ENCODE results near the gene STPG3. TPM values are rescaled to one million over a fixed set of nuclear protein-coding genes. Genes with fewer than 3 reads are reported as not detected.

The STPG3 gene
- not detected in 2 replicates for polyA plus RNA-seq (2012; rRNA removed)
- not detected in 2 replicates for polyA plus RNA-seq (2012; cell fraction: cytosol; rRNA removed)
- not detected in 2 replicates for polyA plus RNA-seq (2012; cell fraction: nucleus; rRNA removed)

DNA sequence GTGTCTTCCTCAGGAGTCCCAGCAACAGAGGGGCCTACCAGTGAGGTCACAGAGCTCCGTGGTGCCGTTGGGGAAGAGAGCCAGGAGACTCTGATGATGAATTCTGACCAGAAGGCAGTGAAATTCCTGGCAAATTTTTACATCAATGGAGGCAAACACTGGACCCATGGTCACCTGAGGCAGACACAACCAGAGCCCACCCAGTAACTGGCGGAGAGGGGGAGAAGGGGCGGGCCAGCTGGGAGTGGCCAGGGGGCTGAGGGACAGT lies at the start of gene STPG3:
Gene STPG3 (plus strand): TSS at position 93 of the 268 bp plus-strand sequence. CDS start 1 bp downstream, at position 94.
- CTCF ChIA-PET = interaction anchor here (1.1 to 8.2 kb wide), 4 partner anchors 11 to 222 kb away, joined by 3 to 38 read pairs (median 6); partner anchors contain the start of gene NRARP
- DNase-seq = no peak
- POLR2A ChIA-PET = interaction anchor here (1.9 kb wide), 1 partner anchor 10 kb away, joined by 11 read pairs; the partner anchor contains the start of gene TUBB4B
- no peak within 1 kb of the TSS for H2AFZ ChIP-seq (ENCODE audit: low read depth)
- no peaks in the 10 kb centered on the region for H3F3A ChIP-seq (replicated peaks; ENCODE audit: insufficient read depth)
- H3K79me2 ChIP-seq (ENCODE audit: insufficient read depth) = peaks cover 9% of the 10 kb centered on the region
- H3K4me2 ChIP-seq = no peak within 1 kb of the TSS
- TF ChIP-seq, protein P1, sequence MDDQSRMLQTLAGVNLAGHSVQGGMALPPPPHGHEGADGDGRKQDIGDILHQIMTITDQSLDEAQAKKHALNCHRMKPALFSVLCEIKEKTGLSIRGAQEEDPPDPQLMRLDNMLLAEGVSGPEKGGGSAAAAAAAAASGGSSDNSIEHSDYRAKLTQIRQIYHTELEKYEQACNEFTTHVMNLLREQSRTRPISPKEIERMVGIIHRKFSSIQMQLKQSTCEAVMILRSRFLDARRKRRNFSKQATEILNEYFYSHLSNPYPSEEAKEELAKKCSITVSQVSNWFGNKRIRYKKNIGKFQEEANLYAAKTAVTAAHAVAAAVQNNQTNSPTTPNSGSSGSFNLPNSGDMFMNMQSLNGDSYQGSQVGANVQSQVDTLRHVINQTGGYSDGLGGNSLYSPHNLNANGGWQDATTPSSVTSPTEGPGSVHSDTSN (IDR thresholded peaks at IDR 0.05) = no peak
- TF ChIP-seq, protein P2, sequence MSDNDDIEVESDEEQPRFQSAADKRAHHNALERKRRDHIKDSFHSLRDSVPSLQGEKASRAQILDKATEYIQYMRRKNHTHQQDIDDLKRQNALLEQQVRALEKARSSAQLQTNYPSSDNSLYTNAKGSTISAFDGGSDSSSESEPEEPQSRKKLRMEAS (IDR thresholded peaks at IDR 0.05; ENCODE audit: low read depth) = no peak
- TF ChIP-seq EP300 (IDR thresholded peaks at IDR 0.05; ENCODE audit: borderline replicate concordance in 1 of 2, low read depth in 1 of 2, low read length in 1 of 2) = no peak
- no peak for TF ChIP-seq TCF12 (IDR thresholded peaks at IDR 0.05)
- TF ChIP-seq TAF1 (IDR thresholded peaks at IDR 0.05; ENCODE audit: borderline replicate concordance, low read depth, low read length) = no peak
- TF ChIP-seq JUND (IDR thresholded peaks at IDR 0.05) = no peak
- TF ChIP-seq RCOR1 (IDR thresholded peaks at IDR 0.05; ENCODE audit: low read length) = no peak
- TF ChIP-seq NRF1 (IDR thresholded peaks at IDR 0.05; ENCODE audit: low read depth, low read length) = no peak
- TF ChIP-seq, protein P3, sequence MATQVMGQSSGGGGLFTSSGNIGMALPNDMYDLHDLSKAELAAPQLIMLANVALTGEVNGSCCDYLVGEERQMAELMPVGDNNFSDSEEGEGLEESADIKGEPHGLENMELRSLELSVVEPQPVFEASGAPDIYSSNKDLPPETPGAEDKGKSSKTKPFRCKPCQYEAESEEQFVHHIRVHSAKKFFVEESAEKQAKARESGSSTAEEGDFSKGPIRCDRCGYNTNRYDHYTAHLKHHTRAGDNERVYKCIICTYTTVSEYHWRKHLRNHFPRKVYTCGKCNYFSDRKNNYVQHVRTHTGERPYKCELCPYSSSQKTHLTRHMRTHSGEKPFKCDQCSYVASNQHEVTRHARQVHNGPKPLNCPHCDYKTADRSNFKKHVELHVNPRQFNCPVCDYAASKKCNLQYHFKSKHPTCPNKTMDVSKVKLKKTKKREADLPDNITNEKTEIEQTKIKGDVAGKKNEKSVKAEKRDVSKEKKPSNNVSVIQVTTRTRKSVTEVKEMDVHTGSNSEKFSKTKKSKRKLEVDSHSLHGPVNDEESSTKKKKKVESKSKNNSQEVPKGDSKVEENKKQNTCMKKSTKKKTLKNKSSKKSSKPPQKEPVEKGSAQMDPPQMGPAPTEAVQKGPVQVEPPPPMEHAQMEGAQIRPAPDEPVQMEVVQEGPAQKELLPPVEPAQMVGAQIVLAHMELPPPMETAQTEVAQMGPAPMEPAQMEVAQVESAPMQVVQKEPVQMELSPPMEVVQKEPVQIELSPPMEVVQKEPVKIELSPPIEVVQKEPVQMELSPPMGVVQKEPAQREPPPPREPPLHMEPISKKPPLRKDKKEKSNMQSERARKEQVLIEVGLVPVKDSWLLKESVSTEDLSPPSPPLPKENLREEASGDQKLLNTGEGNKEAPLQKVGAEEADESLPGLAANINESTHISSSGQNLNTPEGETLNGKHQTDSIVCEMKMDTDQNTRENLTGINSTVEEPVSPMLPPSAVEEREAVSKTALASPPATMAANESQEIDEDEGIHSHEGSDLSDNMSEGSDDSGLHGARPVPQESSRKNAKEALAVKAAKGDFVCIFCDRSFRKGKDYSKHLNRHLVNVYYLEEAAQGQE (IDR thresholded peaks at IDR 0.05; ENCODE audit: low read depth, low read length) = no peak
- TF ChIP-seq, protein P4, sequence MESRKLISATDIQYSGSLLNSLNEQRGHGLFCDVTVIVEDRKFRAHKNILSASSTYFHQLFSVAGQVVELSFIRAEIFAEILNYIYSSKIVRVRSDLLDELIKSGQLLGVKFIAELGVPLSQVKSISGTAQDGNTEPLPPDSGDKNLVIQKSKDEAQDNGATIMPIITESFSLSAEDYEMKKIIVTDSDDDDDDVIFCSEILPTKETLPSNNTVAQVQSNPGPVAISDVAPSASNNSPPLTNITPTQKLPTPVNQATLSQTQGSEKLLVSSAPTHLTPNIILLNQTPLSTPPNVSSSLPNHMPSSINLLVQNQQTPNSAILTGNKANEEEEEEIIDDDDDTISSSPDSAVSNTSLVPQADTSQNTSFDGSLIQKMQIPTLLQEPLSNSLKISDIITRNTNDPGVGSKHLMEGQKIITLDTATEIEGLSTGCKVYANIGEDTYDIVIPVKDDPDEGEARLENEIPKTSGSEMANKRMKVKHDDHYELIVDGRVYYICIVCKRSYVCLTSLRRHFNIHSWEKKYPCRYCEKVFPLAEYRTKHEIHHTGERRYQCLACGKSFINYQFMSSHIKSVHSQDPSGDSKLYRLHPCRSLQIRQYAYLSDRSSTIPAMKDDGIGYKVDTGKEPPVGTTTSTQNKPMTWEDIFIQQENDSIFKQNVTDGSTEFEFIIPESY (IDR thresholded peaks at IDR 0.05; ENCODE audit: borderline replicate concordance, low read depth) = no peak
- no peak for TF ChIP-seq RFX5 (IDR thresholded peaks at IDR 0.05; ENCODE audit: low read length)
- no peak for TF ChIP-seq SIN3A (IDR thresholded peaks at IDR 0.05; ENCODE audit: borderline replicate concordance, low read depth, low read length)
- TF ChIP-seq, protein P5, sequence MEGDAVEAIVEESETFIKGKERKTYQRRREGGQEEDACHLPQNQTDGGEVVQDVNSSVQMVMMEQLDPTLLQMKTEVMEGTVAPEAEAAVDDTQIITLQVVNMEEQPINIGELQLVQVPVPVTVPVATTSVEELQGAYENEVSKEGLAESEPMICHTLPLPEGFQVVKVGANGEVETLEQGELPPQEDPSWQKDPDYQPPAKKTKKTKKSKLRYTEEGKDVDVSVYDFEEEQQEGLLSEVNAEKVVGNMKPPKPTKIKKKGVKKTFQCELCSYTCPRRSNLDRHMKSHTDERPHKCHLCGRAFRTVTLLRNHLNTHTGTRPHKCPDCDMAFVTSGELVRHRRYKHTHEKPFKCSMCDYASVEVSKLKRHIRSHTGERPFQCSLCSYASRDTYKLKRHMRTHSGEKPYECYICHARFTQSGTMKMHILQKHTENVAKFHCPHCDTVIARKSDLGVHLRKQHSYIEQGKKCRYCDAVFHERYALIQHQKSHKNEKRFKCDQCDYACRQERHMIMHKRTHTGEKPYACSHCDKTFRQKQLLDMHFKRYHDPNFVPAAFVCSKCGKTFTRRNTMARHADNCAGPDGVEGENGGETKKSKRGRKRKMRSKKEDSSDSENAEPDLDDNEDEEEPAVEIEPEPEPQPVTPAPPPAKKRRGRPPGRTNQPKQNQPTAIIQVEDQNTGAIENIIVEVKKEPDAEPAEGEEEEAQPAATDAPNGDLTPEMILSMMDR (IDR thresholded peaks at IDR 0.05) = no peak
- no peaks in the 10 kb centered on the region for H3K9me3 ChIP-seq
- H3K27ac ChIP-seq (ENCODE audit: low read depth in 2 of 2, low read length in 1 of 2) = no peak within 1 kb of the TSS
- no peak within 1 kb of the TSS for H3K9ac ChIP-seq
- no peaks in the 10 kb centered on the region for H3K36me3 ChIP-seq (replicated peaks in 1 of 2; ENCODE audit: control insufficient read depth in 1 of 2, insufficient read depth in 2 of 2, low read length in 1 of 2)
- 86% methylated on average over 4 of the region's 4 CpGs for WGBS (ENCODE audit: low lambda C conversion rate)
- H3K27me3 ChIP-seq (ENCODE audit: insufficient read depth) = no peaks in the 10 kb centered on the region
- peaks cover 3% of the 10 kb centered on the region; the same call in 1 of the 2 replicates for H4K20me1 ChIP-seq (ENCODE audit: insufficient read depth)
- no peak within 1 kb of the TSS for H3K4me3 ChIP-seq (ENCODE audit: low read depth in 2 of 2, low read length in 1 of 2)
- H3K9me2 ChIP-seq = no peaks in the 10 kb centered on the region
- H3K4me1 ChIP-seq (ENCODE audit: control insufficient read depth in 1 of 2, insufficient read depth in 2 of 2, low read depth in 1 of 2, low read length in 1 of 2) = peaks cover 0 to 18% of the 10 kb centered on the region in 2 experiments; a peak in 1 of 4 replicates

Measured in SK-N-SH (cell line).